Liver (tissue), 3 donors: Measurements from ENCODE around the gene UBR3.

Experiments used
- RAD21 ChIP-seq, 2 donors: IDR thresholded peaks; 2 replicates each; pipeline ENCODE4 v1.6.1; 2016; ENCODE audit warnings: antibody characterized with exemption in 2 of 2, mild to moderate bottlenecking in 2 of 2
- SP1 ChIP-seq: IDR thresholded peaks from 2 replicates; pipeline ENCODE4 v1.6.1; 2018; ENCODE audit warnings: antibody characterized with exemption, mild to moderate bottlenecking
- TF ChIP-seq, protein P1 (sequence below): fragments of 150-350 bp; IDR thresholded peaks from 2 replicates; pipeline ENCODE4 v1.5.1; 2017; ENCODE audit warnings: improper control_type of control experiment, low read depth, low read length; ENCODE audit not compliant: missing input control
- TF ChIP-seq, protein P2 (sequence below): IDR thresholded peaks from 2 replicates; pipeline ENCODE4 v1.6.1; 2016; ENCODE audit warnings: antibody characterized with exemption
- donor health status: healthy.
- donor health status: healthy.

DNA sequence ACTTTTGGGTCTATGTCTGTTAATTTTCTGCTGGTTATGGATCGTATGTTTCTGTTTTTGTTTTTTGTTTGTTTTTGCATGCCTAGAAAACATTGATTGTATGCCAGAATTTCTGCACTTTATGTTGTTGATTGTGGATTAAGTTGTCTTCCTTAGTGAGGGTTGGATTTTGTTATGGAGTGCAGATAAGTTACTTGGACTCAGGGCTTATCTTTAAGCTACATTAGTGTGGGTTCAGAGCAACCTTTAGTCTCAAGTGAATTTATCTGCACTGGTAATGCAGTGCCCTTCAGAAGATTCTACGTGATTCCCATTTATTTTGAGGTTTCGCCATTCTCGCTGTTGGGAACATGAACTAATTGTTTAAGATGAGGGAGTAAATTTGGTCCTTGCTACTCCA, 32.9 kb downstream of the UBR3 start:
- TF ChIP-seq, protein P1, sequence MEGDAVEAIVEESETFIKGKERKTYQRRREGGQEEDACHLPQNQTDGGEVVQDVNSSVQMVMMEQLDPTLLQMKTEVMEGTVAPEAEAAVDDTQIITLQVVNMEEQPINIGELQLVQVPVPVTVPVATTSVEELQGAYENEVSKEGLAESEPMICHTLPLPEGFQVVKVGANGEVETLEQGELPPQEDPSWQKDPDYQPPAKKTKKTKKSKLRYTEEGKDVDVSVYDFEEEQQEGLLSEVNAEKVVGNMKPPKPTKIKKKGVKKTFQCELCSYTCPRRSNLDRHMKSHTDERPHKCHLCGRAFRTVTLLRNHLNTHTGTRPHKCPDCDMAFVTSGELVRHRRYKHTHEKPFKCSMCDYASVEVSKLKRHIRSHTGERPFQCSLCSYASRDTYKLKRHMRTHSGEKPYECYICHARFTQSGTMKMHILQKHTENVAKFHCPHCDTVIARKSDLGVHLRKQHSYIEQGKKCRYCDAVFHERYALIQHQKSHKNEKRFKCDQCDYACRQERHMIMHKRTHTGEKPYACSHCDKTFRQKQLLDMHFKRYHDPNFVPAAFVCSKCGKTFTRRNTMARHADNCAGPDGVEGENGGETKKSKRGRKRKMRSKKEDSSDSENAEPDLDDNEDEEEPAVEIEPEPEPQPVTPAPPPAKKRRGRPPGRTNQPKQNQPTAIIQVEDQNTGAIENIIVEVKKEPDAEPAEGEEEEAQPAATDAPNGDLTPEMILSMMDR, result no peak
- TF ChIP-seq, protein P2, sequence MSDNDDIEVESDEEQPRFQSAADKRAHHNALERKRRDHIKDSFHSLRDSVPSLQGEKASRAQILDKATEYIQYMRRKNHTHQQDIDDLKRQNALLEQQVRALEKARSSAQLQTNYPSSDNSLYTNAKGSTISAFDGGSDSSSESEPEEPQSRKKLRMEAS, result no peak
- no peak for TF ChIP-seq SP1
- no peak for TF ChIP-seq RAD21 (IDR thresholded peaks at IDR 0.05)
